IMR-90 (cell line): ENCODE results near the gene TUBB2B. TPM values are rescaled to one million over a fixed set of nuclear protein-coding genes. Genes with fewer than 3 reads are reported as not detected.

Experiments
- ATAC-seq: fragments of 200-7000 bp; cut with Tn5 transposase; 2 replicates; pipeline ENCODE4 v1.9.1; 2020; ENCODE audit warnings: low read depth, mild to moderate bottlenecking, moderate library complexity
- BruUV-seq: library from RNA; stranded (reverse); fragments of 400-500 nt; replicated peaks from 2 replicates; lab custom pipeline; 2021; lab: Mats Ljungman, UMichigan
- CTCF ChIA-PET: fragments of 300-600 bp; formaldehyde crosslinking; extraction: SDS; loops from one replicate; lab custom pipeline; 2021; ENCODE audit warnings: antibody characterized with exemption; lab: Yijun Ruan, JAX
- POLR2A ChIA-PET: fragments of 300-600 bp; sonication (Branson Sonifier 250); formaldehyde crosslinking; loops from one replicate; lab custom pipeline; 2022; ENCODE audit warnings: antibody characterized with exemption; ENCODE audit not compliant: unreplicated experiment; lab: Charles Lee
- DNase-seq: peaks from one replicate; pipeline ENCODE4 v3.0.0; 2013
- H2AFZ ChIP-seq: replicated peaks from 2 replicates; pipeline ENCODE3; 2013; ENCODE audit warnings: low read length, mild to moderate bottlenecking; ENCODE audit not compliant: poor library complexity
- H2AK5ac ChIP-seq: 2 replicates; pipeline ENCODE4 v1.6.1; 2013; ENCODE audit warnings: low read depth, low read length, inconsistent platforms
- H2AK9ac ChIP-seq: replicated peaks from 2 replicates; pipeline ENCODE3; 2013; ENCODE audit warnings: mild to moderate bottlenecking, low read depth, low read length, moderate library complexity; ENCODE audit not compliant: poor library complexity
- H2BK120ac ChIP-seq: 2 replicates; pipeline ENCODE4 v1.6.1; 2013; ENCODE audit warnings: low read depth, low read length, inconsistent platforms
- H2BK15ac ChIP-seq: 3 replicates; pipeline ENCODE4 v1.6.1; 2013; ENCODE audit warnings: low read depth, low read length, inconsistent platforms
- H2BK20ac ChIP-seq: 2 replicates; pipeline ENCODE4 v1.6.1; 2013; ENCODE audit warnings: low read depth, mild to moderate bottlenecking, inconsistent platforms, low read length, moderate library complexity
- H2BK5ac ChIP-seq: 2 replicates; pipeline ENCODE4 v1.6.1; 2013; ENCODE audit warnings: mild to moderate bottlenecking, low read depth, low read length, inconsistent platforms; ENCODE audit not compliant: poor library complexity, severe bottlenecking
- H3K14ac ChIP-seq: replicated peaks from 2 replicates; pipeline ENCODE4 v1.6.1; 2013; ENCODE audit warnings: low read depth, low read length, inconsistent platforms
- H3K18ac ChIP-seq: 2 replicates; pipeline ENCODE4 v1.6.1; 2013; ENCODE audit warnings: low read depth, low read length, control low read depth
- H3K23ac ChIP-seq: 2 replicates; pipeline ENCODE4 v1.6.1; 2013; ENCODE audit warnings: low read depth, low read length, inconsistent platforms
- H3K27ac ChIP-seq: 2 replicates; pipeline ENCODE4 v1.5.1; 2013; ENCODE audit warnings: mild to moderate bottlenecking, control low read depth, low read length; ENCODE audit not compliant: insufficient read depth
- H3K27me3 ChIP-seq: 2 replicates; pipeline ENCODE4 v1.6.1; 2013; ENCODE audit warnings: low read length; ENCODE audit not compliant: control insufficient read depth, insufficient read depth
- H3K36me3 ChIP-seq: 2 replicates; pipeline ENCODE4 v1.6.1; 2013; ENCODE audit warnings: low read length, mixed read lengths; ENCODE audit not compliant: control insufficient read depth, insufficient read depth
- H3K4ac ChIP-seq: 2 replicates; pipeline ENCODE4 v1.6.1; 2013; ENCODE audit warnings: low read depth, low read length, inconsistent platforms
- H3K4me1 ChIP-seq: 2 replicates; pipeline ENCODE4 v1.6.1; 2013; ENCODE audit warnings: low read length, mixed read lengths; ENCODE audit not compliant: control insufficient read depth, insufficient read depth
- H3K4me2 ChIP-seq: 2 replicates; pipeline ENCODE4 v1.6.1; 2013; ENCODE audit warnings: low read depth, mild to moderate bottlenecking, control low read depth, low read length, moderate library complexity
- H3K4me3 ChIP-seq: 2 replicates; pipeline ENCODE4 v1.5.1; 2013; ENCODE audit warnings: low read depth, mild to moderate bottlenecking, control low read depth, low read length, moderate library complexity; ENCODE audit not compliant: insufficient read depth
- H3K56ac ChIP-seq: 2 replicates; pipeline ENCODE4 v1.6.1; 2013; ENCODE audit warnings: low read length, inconsistent platforms; ENCODE audit not compliant: insufficient read depth; ENCODE audit errors: extremely low read depth
- H3K79me1 ChIP-seq, 2 experiments: 2 replicates each; pipeline ENCODE4 v1.6.1; 2013; ENCODE audit warnings: low read length in 2 of 2, inconsistent platforms in 1 of 2, low read depth in 1 of 2
- H3K9ac ChIP-seq: 2 replicates; pipeline ENCODE4 v1.6.1; 2013; ENCODE audit warnings: low read depth, low read length, control low read depth
- H3K9me1 ChIP-seq: 2 replicates; pipeline ENCODE4 v1.6.1; 2013; ENCODE audit warnings: low read length, inconsistent platforms; ENCODE audit not compliant: insufficient read depth
- H3K9me3 ChIP-seq: 2 replicates; pipeline ENCODE4 v1.6.1; 2013; ENCODE audit warnings: low read length; ENCODE audit not compliant: control insufficient read depth, insufficient read depth
- H4K20me1 ChIP-seq: 2 replicates; pipeline ENCODE4 v1.6.1; 2013; ENCODE audit warnings: low read length, inconsistent platforms; ENCODE audit not compliant: insufficient read depth
- H4K5ac ChIP-seq: 2 replicates; pipeline ENCODE4 v1.6.1; 2013; ENCODE audit warnings: mild to moderate bottlenecking, low read depth, low read length, control low read depth
- H4K8ac ChIP-seq, 2 experiments: 2 replicates each; pipeline ENCODE4 v1.6.1; 2013; ENCODE audit warnings: low read depth in 2 of 2, low read length in 2 of 2, control low read depth in 1 of 2, inconsistent platforms in 1 of 2
- H4K91ac ChIP-seq: 2 replicates; pipeline ENCODE4 v1.6.1; 2013; ENCODE audit warnings: low read depth, low read length, inconsistent platforms; ENCODE audit not compliant: insufficient read depth
- BHLHE40 ChIP-seq: fragments of 150-350 bp; IDR thresholded peaks from 2 replicates; pipeline ENCODE4 v1.6.1; 2016; ENCODE audit warnings: mild to moderate bottlenecking, low read depth, low read length
- CEBPB ChIP-seq: IDR thresholded peaks from 2 replicates; pipeline ENCODE4 v1.6.1; 2012; ENCODE audit warnings: low read depth, low read length, improper control_type of control experiment
- CHD1 ChIP-seq: IDR thresholded peaks from 2 replicates; pipeline ENCODE4 v1.6.1; 2012; ENCODE audit warnings: low read depth, low read length, improper control_type of control experiment
- CTCF ChIP-seq: conservative IDR thresholded peaks from 2 replicates; pipeline ENCODE4 v1.5.1; 2012; ENCODE audit warnings: mild to moderate bottlenecking, low read depth, low read length, improper control_type of control experiment
- ELK1 ChIP-seq: fragments of 150-350 bp; IDR thresholded peaks from 2 replicates; pipeline ENCODE4 v1.6.1; 2016; ENCODE audit warnings: low read depth, mild to moderate bottlenecking, low read length, moderate library complexity, borderline replicate concordance
- FOS ChIP-seq: fragments of 150-350 bp; IDR thresholded peaks from 2 replicates; pipeline ENCODE4 v1.6.1; 2016; ENCODE audit warnings: low read depth, low read length
- MAFK ChIP-seq: IDR thresholded peaks from 2 replicates; pipeline ENCODE4 v1.6.1; 2012; ENCODE audit warnings: low read depth, low read length, improper control_type of control experiment
- MAZ ChIP-seq: IDR thresholded peaks from 2 replicates; pipeline ENCODE4 v1.6.1; 2012; ENCODE audit warnings: low read depth, mild to moderate bottlenecking, low read length, improper control_type of control experiment, moderate library complexity, borderline replicate concordance
- MXI1 ChIP-seq: IDR thresholded peaks from 2 replicates; pipeline ENCODE4 v1.6.1; 2012; ENCODE audit warnings: low read depth, mild to moderate bottlenecking, low read length, moderate library complexity, borderline replicate concordance
- NFE2L2 ChIP-seq: fragments of 150-350 bp; IDR thresholded peaks from 2 replicates; pipeline ENCODE4 v1.6.1; 2016; ENCODE audit warnings: low read depth, mild to moderate bottlenecking, low read length
- POLR2A ChIP-seq: IDR thresholded peaks from 2 replicates; pipeline ENCODE4 v1.6.1; 2012; ENCODE audit warnings: mild to moderate bottlenecking, low read depth, low read length
- RAD21 ChIP-seq: IDR thresholded peaks from 2 replicates; pipeline ENCODE4 v1.6.1; 2012; ENCODE audit warnings: low read length, improper control_type of control experiment
- RCOR1 ChIP-seq: IDR thresholded peaks from 2 replicates; pipeline ENCODE4 v1.6.1; 2012; ENCODE audit warnings: mild to moderate bottlenecking, low read length, improper control_type of control experiment; ENCODE audit not compliant: insufficient replicate concordance
- RFX5 ChIP-seq: IDR thresholded peaks from 2 replicates; pipeline ENCODE4 v1.8.0; 2012; ENCODE audit warnings: low read depth, mild to moderate bottlenecking, low read length, moderate library complexity
- SMC3 ChIP-seq: fragments of 150-350 bp; IDR thresholded peaks from 2 replicates; pipeline ENCODE4 v1.6.1; 2016; ENCODE audit warnings: low read depth, mild to moderate bottlenecking, antibody characterized with exemption, low read length, moderate library complexity
- USF2 ChIP-seq: fragments of 150-350 bp; IDR thresholded peaks from 2 replicates; pipeline ENCODE4 v1.6.1; 2017; ENCODE audit warnings: mild to moderate bottlenecking, antibody characterized with exemption, low read length, low read depth
- WGBS, 2 experiments: methylation state at CpG; one replicate each; pipeline versions ENCODE4 v1.1.5 to v1.1.7; 2013; ENCODE audit warnings: missing lambda C conversion rate in 2 of 2; ENCODE audit not compliant: insufficient read length in 1 of 2; ENCODE audit errors: extremely low coverage in 2 of 2; 5-methylcytosine and 5-hydroxymethylcytosine counted together
- dilution Hi-C: fragments of 300-500 bp; cut with HindIII; formaldehyde crosslinking; loops from one replicate; pipeline ENCODE4 v1.14.3; 2018; ENCODE audit warnings: low sequenced_read_pairs; ENCODE audit not compliant: unreplicated experiment
- in situ Hi-C: fragments of 300-500 bp; cut with MboI; formaldehyde crosslinking; loops from 3 replicates; pipeline ENCODE4 v1.14.3; 2019; ENCODE audit warnings: low sequenced_read_pairs, inconsistent platforms, mixed read lengths
- intact Hi-C: fragments of 100-400 bp; cut with micrococcal nuclease; formaldehyde crosslinking; loops from 2 replicates; pipeline ENCODE4 v1.10.0; 2022
- polyA plus RNA-seq, 3 experiments: library from polyadenylated mRNA; depleted of rRNA; stranded (reverse); fragments of >200 nt; gene quantifications; 2 replicates each; pipeline ENCODE4 v1.2.3, GENCODE V29; 2012; ENCODE audit warnings: low replicate concordance in 1 of 3
- total RNA-seq: library from RNA; depleted of rRNA; stranded (reverse); fragments of >200 nt; gene quantifications from 2 replicates; pipeline ENCODE4 v1.2.3, GENCODE V29; 2012

The TUBB2B gene
- total and polyA plus RNA-seq, 2 of the 4 experiments (the other 2 are of a cell fraction) = 13.6 to 21.1 TPM

- Histone ChIP-seq H3K9me3 (no peaks in the 10 kb centered on the region), H2BK15ac (no peak overlapping the region), H3K4me1 (peaks cover 11% of the 10 kb centered on the region; the same call in 1 of the 2 replicates), H4K20me1 (peaks cover 26% of the 10 kb centered on the region), H3K14ac (no peak overlapping the region), H3K56ac (no peak overlapping the region), H2BK5ac (no peak overlapping the region), H2AK9ac (no peak overlapping the region), H3K36me3 (peaks cover 24% of the 10 kb centered on the region), H3K27ac (peak overlapping the region; percentile 8; the same call in 1 of the 2 replicates), H3K18ac (no peak overlapping the region), H2AFZ (no peak overlapping the region), H3K4me2 (no peak overlapping the region; the same call in 1 of the 2 replicates), H3K4ac (no peak overlapping the region), H3K4me3 (no peak overlapping the region), H3K27me3 (no peaks in the 10 kb centered on the region), H4K5ac (no peak overlapping the region), H3K23ac (no peak overlapping the region), H2AK5ac (no peak overlapping the region), H4K91ac (no peak overlapping the region), H4K8ac (no peak overlapping the region), H2BK120ac (no peak overlapping the region), H3K9ac (no peak overlapping the region), H3K9me1 (peaks cover 7% of the 10 kb centered on the region; the same call in 1 of the 2 replicates), H3K79me1 (peaks cover 45 to 72% of the 10 kb centered on the region in 2 experiments), H2BK20ac (no peak overlapping the region)
- TF ChIP-seq MAZ = no peak
- no peak for TF ChIP-seq POLR2A
- no peak for TF ChIP-seq RCOR1
- TF ChIP-seq FOS = no peak
- no peak for TF ChIP-seq RFX5
- TF ChIP-seq RAD21 = no peak
- no peak for TF ChIP-seq USF2
- no peak for TF ChIP-seq NFE2L2
- TF ChIP-seq CEBPB = no peak
- no peak for TF ChIP-seq BHLHE40
- TF ChIP-seq MXI1 = no peak
- no peak for TF ChIP-seq ELK1
- no peak for TF ChIP-seq MAFK
- TF ChIP-seq CTCF = no peak
- TF ChIP-seq SMC3 = no peak
- no peak for TF ChIP-seq CHD1
- in situ Hi-C loops (no loop called here), dilution Hi-C loops (no loop called here), intact Hi-C loops (no loop called here)
- WGBS, 2 experiments = no CpG with 5 or more reads among the region's 9 CpGs
- peak; percentile 16 for DNase-seq
- ATAC-seq = peak; percentile 52
- CTCF ChIA-PET = interaction anchor here (1.8 kb wide), 1 partner anchor 14 kb away, joined by 7 read pairs; no protein-coding TSS in a partner anchor
- no TSS peak for BruUV-seq
- POLR2A ChIA-PET = no interaction called here
Observed at GRCh38 chr6:3265671-3266070, 38.2 kb upstream of the TUBB2B start.
